GM20431 (cell line): ENCODE measurements around the gene MST1.

ENCODE experiments used
- in situ Hi-C: fragments of 300-500 bp; cut with MseI, MboI; formaldehyde crosslinking; loops from one replicate; pipeline ENCODE4 v1.15.0; 2020; ENCODE audit warnings: low sequenced_read_pairs; ENCODE audit not compliant: unreplicated experiment

MST1 gene

DNA sequence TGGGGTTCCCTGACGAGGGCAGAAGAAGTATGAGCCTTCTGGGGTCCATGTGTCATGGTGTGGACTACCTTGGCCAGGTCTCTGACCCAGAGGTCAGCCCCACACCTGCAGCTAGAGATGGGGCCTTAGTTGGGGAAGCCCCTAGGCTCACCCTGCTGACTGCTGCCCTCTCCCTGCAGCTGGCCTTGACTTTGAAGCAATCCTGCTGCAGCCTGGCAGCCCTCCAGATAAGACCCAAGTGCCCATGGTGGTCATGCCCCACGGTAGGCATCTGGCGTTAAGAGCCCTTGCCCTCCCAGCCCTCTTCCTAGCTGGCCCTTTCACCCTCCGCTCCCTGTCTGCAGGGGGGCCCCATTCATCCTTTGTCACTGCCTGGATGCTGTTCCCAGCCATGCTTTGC is 7.7 kb downstream of the MST1 start:
- in situ Hi-C loops = no loop called here

DNA sequence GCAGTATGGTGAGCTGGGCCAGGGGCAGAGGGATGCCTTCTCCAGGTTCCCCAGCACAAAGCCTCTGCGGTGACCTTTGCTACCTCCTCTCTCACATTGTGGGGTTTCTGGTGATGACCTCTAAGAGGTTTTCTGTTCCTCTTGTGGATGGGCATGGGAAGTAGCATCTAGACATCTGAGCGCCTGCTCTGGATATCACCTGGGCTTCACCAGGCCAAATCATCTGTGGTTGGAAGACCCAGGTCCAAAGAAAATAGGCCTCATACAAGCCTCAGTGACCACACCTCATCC is 8.1 kb downstream of the MST1 start:
- in situ Hi-C loops = no loop called here

DNA sequence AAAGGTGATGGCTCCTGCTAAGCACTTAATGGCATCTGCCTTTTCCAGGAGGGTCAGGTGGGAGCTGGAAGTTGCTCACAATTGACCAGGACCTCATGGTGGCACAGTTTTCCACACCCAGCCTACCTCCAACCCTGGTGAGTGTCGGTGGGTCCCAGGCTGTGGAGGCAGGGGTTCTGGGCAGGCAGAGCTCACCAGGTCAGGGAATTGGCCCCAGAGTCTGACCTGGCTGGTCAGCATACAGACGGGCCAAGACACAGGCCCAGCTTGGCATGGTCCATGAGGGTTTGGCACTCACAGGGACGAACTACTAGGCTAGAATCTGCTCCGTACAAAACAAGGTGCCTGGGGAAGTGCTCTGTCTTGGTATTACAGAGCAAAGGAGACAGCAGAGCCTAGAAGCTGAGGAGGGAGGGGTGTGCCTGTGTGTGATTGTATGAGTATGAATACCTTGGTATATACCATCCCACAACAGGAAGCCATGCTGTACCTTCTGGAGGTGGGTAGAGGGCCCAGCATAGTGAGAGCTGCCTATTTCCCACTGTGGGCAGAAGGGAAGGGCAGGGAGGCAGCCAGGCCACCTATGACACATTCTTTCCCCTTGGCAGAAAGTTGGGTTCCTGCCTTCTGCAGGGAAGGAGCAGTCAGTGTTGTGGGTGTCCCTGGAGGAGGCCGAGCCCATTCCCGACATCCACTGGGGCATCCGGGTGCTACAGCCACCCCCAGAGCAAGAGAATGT is 8.6 kb downstream of the MST1 start:
- in situ Hi-C loops = no loop called here

DNA sequence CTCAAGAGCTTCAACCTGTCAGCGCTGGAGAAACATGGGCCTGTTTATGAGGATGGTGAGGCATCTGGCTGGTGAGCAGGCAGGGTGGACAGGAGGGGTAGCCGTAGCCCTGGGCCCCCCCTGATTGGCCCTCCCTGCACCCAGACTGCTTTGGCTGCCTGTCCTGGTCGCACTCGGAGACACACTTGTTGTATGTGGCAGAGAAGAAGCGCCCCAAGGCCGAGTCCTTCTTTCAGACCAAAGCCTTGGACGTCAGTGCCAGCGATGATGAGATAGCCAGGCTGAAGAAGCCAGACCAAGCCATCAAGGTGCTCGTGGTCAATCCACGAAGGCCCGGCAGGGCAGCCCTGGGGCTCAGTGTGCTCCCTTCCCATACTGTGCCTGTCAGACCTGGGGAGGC is 13.4 kb downstream of the MST1 start:
- in situ Hi-C loops = no loop called here

DNA sequence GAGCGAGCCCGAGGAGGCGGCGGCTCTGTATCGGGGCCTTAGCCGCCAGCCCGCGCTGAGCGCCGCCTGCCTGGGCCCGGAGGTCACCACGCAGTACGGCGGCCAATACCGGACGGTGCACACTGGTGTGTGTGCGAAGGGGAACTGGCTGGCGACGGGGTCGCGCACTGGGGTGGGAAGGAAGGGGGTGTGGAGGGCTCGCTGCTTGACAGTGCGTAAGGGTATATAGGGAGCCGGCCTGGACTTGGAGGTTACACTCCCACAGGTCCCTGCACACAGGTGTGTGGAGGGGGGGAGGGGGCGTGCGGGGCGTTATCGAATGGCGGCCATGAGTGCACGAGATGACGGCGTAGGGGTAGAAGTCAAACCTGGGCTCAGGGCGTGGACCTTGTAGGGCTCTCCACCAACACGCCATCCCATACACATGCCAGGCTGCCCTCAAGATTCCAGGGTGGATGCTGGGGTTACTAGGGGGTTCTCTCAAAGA is 14.7 kb downstream of the MST1 start:
- in situ Hi-C loops = no loop called here

DNA sequence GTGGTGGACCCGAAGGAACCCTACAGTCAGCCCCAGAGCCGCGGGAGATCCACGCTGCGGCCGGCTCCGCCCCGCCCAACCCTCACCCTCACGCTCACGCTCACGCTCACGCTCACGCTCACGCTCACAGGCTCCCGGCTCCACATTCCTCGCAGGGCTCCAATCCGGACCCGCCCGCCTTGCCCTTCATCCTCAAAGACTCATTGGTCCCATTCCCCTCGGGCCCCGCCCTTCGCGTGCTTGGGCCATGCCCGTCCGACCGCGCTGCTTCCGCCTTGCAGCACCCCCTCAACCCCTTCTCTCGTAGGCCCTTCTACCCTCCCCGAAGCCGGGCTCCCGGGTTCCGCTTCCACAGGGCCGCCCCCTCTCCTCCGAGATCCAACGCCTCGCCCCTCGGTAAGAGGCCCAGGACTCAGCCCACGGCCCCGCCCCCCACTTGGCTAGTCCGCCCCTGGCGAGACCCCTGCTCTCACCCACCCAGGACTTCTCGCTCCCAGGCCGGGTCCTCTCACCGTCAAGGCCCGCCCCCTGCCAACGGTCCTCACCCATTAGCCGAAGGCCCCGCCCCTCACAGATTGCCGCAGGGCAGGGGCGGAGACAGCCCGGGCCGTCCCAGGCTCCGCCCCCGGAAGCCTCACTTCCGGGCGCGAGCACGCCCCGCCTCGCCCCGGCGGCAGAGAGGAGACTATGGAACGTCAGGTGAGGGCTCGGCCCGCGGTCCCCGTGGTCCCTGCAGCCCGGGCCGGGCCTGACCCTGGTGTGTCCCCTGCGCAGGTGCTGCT is 15.4 kb downstream of the MST1 start, which contains the start of gene APEH:
APEH (plus strand) TSS at position 637 of the 782 bp plus-strand sequence; CDS start at position 688, 51 bp downstream.
- in situ Hi-C loops = no loop called here

DNA sequence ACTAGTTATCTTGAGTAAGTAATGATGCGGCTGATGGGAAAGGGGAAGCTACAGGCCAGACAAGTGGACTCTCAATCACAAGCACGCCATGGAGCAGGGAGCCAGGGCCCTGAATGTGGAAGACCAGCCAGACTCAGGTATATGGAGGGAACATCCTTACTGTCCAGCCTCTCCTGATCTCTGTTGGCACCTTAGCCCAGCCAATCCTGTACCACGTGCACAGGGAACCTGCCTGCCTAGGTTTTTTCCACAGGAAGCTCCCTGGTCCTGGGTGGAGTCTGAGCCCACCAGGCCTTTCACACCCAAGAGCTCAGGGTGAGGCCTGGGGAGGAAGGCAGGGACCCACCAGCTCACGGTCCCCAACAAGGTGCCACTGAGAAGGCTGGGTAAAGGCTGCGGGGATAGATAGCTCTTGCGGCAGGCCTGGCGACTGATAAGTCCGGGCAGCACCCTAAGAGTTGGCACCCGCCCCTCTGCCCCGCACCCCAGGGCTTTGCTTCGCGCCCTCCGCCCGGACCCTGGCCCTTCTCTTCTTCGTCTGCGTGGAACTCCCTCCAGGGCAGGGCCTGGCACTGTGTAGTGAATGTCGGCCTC is 16.1 kb downstream of the MST1 start:
- in situ Hi-C loops = no loop called here

DNA sequence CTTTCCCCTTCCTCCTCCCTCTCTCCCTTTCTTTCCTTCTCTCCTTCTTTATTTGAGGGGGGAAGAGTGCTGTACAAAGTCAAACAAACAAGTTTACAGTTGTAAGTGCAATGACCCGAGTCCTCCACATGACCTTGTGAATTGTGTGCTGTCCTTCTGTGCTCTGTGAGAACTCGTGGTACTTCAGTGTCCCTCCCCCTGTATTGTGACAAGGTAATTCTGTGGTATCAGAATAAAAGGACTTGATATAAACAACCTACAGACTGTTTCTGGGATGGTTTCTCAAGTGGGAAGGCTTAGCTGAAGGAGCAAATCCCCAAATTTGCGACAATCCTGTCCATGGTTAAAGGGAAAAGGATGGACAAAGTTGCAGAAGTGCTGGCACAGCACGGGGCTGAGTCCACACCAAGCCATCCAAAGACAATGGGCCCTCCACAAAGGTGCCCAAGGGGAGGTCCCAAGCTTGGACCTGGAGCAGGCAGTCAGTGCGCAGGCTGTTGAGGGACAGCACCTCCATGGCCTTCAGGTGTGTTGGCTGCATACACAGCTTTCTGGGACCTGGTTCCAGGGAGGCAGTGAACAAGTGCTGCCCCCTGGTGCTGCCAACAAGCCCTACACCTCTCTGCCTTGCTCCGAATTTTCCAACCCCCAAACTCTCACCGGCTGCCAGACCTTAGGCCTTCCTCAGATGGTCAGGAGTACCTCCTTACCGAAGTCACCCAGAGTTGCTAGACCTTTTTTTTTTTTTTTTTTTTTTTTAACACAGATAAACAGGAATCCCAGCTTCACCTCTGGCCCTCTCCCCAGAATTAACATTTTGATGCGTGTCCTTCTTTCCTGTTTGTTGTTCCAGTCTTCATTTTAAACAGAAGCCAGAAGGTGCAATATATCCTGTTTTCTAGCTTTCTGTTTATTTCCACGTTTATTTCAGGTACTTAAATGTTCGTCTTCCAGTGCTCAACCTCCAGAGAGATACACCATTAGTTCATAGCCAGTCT is 17.7 kb downstream of the MST1 start:
- in situ Hi-C loops = no loop called here

DNA sequence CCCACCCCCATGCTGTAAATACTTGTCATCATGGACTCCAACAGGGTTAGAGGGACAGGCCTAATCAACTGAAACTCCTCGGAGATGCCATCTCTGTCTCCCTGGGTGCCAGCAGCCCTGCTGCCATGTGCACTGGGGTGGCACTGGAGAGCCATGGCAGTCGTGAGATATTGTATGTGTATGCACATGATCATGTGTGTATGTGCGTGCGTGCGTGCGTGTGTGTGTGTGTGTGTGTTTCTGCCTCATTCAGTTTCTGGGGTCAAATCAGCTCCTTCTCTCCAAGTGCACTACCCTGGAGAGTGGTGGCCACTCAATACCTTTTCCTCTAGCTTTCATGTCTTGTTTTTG is 18.4 kb downstream of the MST1 start:
- in situ Hi-C loops = no loop called here

DNA sequence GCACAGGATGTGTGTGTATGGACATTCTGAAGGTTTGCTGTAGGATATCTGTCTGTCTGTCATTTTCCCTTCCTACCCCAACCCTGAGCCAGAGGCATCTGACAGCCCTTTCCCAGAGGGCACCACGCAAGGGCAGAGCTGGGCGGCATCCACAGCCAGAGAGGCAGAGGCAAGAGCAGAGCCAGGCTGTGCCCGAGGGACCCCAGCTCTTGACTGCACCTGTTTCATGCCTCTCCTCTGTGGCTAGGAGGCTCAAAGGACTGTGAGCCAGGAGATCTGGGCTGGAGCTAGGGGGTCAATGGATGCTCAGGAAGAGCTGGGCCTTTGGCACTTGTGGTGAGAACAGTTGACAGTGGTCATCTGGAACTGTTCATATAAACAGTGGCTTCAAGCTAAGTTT is 19.9 kb downstream of the MST1 start:
- in situ Hi-C loops = loop anchor here (10.0 kb wide), 1 partner anchor 135 kb away; no protein-coding TSS in a partner anchor

DNA sequence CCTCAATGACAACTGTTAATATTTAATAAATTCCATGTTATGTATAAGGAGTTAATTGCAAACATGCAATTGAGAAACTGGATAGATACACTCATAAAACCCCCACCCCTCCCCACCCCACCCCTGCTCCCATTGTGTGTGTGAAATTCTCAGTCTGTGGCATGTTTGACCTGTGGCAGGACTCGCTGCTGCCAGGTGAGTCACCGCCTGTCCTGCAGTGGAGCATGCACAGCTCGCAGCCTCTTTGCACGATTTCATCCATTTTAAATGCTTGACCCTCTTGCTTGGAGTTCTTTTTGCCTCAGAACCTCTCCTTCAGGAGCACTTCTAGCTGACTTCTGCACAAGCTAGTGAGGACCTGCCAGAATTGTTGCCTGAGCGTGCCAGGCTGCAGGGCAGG is 20.4 kb downstream of the MST1 start:
- in situ Hi-C loops = loop anchor here (10.0 kb wide), 1 partner anchor 134 kb away; no protein-coding TSS in a partner anchor

DNA sequence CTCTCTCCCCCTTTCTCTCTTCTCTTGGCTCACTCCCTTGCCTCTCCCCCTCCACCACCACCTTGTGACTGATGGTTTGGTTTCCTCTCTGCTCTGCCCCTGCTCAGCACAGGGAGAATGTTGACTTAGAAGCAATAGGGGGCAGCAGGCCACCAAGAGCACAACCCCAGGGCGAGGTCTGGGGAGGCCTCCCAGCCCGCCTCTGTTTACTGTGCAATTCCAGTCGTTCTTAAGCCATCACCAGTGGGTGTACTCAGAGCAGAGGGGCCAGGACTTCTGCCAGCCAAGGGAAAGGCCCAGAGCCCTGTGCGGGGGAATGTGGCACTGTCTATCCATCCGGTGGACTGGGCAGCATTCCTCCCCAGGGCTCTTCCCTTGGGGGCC is 20.9 kb downstream of the MST1 start:
- in situ Hi-C loops = loop anchor here (10.0 kb wide), 1 partner anchor 134 kb away; no protein-coding TSS in a partner anchor

DNA sequence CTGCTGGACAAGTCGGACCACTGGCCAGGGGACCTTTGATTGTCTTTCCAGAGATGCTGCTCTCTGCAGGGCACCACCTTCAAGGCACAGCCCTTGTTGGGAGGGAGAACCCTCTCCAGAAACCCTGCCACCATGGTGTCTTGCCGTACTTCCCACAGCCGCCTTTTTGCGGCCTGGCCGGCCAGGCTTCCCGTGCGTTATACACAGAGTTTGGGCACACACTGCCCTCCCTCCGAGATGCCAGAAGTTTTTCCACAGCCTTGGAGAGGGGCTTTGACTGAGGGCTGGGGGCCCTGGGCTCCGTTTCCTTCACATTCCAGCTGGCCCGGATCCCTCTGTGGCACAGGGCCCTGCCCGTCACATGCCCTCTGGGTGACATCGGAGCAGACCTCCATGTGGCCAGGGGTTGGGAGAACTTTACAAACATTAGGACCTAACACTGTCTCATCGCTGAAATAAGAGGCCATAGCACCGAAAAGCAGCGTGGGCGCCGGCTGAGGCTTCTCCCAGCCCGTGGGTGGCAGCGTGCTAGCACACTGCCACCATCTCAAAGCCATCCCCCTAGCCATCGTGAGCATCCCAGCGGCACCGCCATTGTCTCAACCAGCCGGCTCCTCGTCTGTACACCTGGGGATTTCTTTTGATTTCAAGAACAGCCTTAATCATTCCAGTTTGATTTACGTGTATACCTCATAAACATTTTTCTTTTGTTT is 21.4 kb downstream of the MST1 start:
- in situ Hi-C loops = loop anchor here (10.0 kb wide), 1 partner anchor 133 kb away; no protein-coding TSS in a partner anchor

DNA sequence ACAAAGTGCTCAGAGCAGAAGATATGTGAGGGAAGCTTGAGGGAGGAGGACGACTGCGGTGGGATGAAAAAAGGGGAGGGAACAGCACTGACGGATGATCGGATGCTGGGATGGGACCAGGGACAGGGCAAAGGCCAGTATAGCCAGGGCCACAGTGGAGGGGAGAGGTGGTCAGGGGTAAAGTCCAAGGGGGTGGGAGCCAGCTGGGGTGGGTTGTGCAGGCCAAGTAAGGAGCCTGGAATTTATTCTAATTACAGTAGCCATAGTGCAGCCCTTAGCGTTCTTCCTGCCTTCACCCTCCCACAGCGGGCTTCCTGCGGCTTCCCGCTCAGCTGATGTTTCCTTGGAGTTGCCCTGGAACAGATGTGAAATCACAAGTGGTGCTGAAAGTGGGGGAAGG is 22.7 kb downstream of the MST1 start:
- in situ Hi-C loops = loop anchor here (10.0 kb wide), 1 partner anchor 132 kb away; no protein-coding TSS in a partner anchor

DNA sequence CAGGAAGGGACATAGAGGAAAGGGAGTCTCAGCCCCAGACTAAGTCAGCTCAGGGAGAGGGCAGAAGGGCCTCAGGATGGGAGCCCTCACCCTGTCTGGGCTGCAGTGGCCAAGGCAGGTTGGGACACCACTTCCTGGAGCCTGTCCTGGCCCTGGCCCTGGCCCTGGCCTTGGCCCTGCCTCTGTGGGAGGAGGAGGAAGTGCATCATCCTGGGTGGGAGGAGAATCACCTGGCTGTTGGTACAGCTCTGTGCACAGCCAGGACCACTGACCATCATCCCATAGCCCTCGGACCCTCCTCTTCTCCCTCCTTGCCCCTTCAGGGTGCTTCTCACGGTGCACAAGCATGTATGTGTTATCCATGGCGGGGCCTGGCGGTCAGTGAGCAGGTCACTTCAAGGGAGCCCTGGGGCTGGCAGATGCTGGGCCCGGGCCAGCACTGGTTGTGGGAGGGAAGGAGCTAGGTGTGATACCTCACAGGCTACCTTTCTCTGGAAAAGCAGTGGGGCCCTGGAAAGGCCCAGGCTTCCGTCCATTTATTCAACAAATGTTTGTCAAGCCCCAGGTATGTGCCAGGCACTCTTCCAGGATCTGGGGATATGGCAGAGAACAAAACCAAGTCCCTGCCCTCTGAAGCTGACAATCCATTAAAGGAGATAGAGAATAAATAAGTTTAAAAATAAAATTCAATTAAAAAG is 23.3 kb downstream of the MST1 start:
- in situ Hi-C loops = loop anchor here (10.0 kb wide), 1 partner anchor 131 kb away; no protein-coding TSS in a partner anchor

DNA sequence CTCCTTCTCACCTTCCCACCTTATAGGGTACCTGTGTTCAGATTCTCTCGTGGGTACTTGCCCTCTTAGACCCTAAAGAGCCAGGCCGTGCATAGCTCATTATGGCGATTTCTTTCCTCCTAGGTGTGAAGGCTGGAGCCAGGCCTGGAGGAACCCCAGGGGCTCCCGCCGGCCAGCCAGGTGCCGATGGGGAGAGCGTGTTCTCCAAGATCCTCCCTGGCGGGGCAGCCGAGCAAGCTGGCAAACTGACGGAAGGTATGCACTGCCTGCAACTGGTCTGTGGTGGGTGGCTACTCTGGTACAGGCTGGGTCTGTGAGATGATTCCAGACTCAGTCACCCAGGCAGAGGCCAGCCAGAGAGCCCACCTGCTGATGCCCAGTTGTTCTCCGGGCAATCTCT is 25.0 kb downstream of the MST1 start:
- in situ Hi-C loops = loop anchor here (10.0 kb wide), 1 partner anchor 129 kb away; no protein-coding TSS in a partner anchor

DNA sequence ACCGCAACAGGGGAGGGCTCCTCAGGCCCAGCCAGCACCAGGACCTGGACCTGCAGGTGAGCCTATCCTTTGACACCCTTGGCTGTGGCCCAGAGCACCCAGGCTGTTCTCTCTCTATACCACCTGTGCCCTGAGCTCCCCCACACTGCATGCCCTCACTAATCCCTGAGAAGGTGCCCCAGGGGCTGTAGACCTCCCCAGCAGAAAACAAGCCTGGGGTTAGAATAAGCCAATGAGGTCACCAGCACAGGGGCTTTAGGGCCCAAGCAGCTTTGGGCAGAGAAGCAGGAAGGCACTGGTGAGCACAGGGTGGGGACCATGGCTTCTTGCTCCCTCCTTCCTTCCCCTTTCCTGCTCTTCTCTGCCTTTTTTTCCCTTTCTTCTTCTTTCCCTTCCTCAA is 25.4 kb downstream of the MST1 start:
- in situ Hi-C loops = loop anchor here (10.0 kb wide), 1 partner anchor 129 kb away; no protein-coding TSS in a partner anchor

DNA sequence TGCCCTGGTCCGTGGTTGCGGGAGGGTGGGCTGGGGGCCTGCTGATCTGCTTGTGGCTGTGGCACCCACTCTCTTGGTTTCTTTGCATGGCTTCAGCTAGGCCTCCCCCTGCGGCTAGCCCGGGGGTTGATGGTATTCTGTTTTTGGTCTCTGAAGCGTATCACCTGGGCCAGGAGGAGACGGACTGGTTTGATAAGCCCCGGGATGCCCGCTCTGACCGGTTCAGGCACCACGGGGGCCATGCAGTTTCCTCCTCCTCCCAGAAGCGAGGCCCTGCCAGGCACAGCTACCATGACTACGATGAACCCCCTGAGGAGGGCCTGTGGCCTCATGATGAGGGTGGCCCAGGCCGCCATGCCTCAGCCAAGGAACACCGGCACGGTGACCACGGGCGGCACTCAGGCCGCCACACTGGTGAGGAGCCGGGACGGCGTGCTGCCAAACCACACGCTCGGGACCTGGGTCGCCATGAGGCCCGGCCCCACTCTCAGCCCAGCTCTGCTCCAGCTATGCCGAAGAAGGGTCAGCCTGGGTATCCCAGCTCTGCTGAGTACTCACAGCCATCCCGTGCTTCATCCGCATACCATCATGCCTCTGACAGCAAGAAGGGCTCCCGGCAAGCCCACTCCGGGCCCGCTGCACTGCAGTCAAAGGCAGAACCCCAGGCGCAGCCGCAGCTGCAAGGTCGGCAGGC is 26.4 kb downstream of the MST1 start:
- in situ Hi-C loops = loop anchor here (10.0 kb wide), 1 partner anchor 128 kb away; no protein-coding TSS in a partner anchor
